Measurements from ENCODE around the gene SEC24B. TPM values are rescaled to one million over a fixed set of nuclear protein-coding genes. Genes with fewer than 3 reads are reported as not detected.
"Not testable (repeated sequence)": the region's sequence is repeated elsewhere in the genome, so short reads cannot be mapped to it uniquely, and the experiment has no call there.

SEC24B gene
- total RNA-seq, 3 donors from 2014 or later: 26.3 to 28.7 (median 26.5) TPM

- no peak overlapping the region for H3K4me3 Mint-ChIP-seq
- no peak for DNase-seq
These were observed 73.3 kb downstream of the SEC24B start for GRCh38 chr4:109506890-109507289.

GRCh38 chr4:109510687-109511086, 77.1 kb downstream of the SEC24B start:
- peaks cover 41% of the 10 kb centered on the region for H3K36me3 Mint-ChIP-seq (ENCODE audit: insufficient read depth)
- no peak overlapping the region for H3K4me3 Mint-ChIP-seq
- DNase-seq: no peak
- no peak for ATAC-seq
- no peaks in the 10 kb centered on the region for H3K9me3 Mint-ChIP-seq
- H3K4me1 Mint-ChIP-seq (ENCODE audit: low read depth): no peaks in the 10 kb centered on the region
- H3K27me3 Mint-ChIP-seq (ENCODE audit: low read depth): no peaks in the 10 kb centered on the region

More at GRCh38 chr4:109506890-109507289, 73.3 kb downstream of the SEC24B start:
- ATAC-seq: no peak
- H3K4me1 Mint-ChIP-seq (ENCODE audit: low read depth): no peaks in the 10 kb centered on the region
- no peaks in the 10 kb centered on the region for H3K27me3 Mint-ChIP-seq (ENCODE audit: low read depth)
- no peaks in the 10 kb centered on the region for H3K9me3 Mint-ChIP-seq
- peaks cover 44% of the 10 kb centered on the region for H3K36me3 Mint-ChIP-seq (ENCODE audit: insufficient read depth)

GRCh38 chr4:109511414-109511813, 77.8 kb downstream of the SEC24B start:
- Mint-ChIP-seq H3K9me3 (no peaks in the 10 kb centered on the region), H3K36me3 (ENCODE audit: insufficient read depth) (peaks cover 38% of the 10 kb centered on the region)
- no peak for DNase-seq

GRCh38 chr4:109513368-109513767, 79.8 kb downstream of the SEC24B start:
- H3K9me3 Mint-ChIP-seq; ATAC-seq; DNase-seq; H3K4me1 Mint-ChIP-seq (ENCODE audit: low read depth); H3K27me3 Mint-ChIP-seq (ENCODE audit: low read depth); H3K4me3 Mint-ChIP-seq: not testable (repeated sequence)
- H3K36me3 Mint-ChIP-seq (ENCODE audit: insufficient read depth): peaks cover 46% of the 10 kb centered on the region

More at GRCh38 chr4:109511414-109511813, 77.8 kb downstream of the SEC24B start:
- no peak overlapping the region for H3K4me3 Mint-ChIP-seq
- ATAC-seq: no peak
- no peaks in the 10 kb centered on the region for H3K27me3 Mint-ChIP-seq (ENCODE audit: low read depth)
- no peaks in the 10 kb centered on the region for H3K4me1 Mint-ChIP-seq (ENCODE audit: low read depth)

GRCh38 chr4:109532182-109532581, 98.6 kb downstream of the SEC24B start:
- H3K9me3 Mint-ChIP-seq: no peaks in the 10 kb centered on the region
- no peak overlapping the region for H3K4me3 Mint-ChIP-seq
- H3K27me3 Mint-ChIP-seq (ENCODE audit: low read depth): no peaks in the 10 kb centered on the region
- no peaks in the 10 kb centered on the region for H3K4me1 Mint-ChIP-seq (ENCODE audit: low read depth)
- peaks cover 41% of the 10 kb centered on the region for H3K36me3 Mint-ChIP-seq (ENCODE audit: insufficient read depth)
- DNase-seq: no peak
- ATAC-seq: no peak

GRCh38 chr4:109545401-109545800, 111.8 kb downstream of the SEC24B start:
- H3K4me3 Mint-ChIP-seq: no peak overlapping the region
- DNase-seq: no peak
- peaks cover 21% of the 10 kb centered on the region for H3K36me3 Mint-ChIP-seq (ENCODE audit: insufficient read depth)
- H3K4me1 Mint-ChIP-seq (ENCODE audit: low read depth): peaks cover 18% of the 10 kb centered on the region
- H3K27me3 Mint-ChIP-seq (ENCODE audit: low read depth): no peaks in the 10 kb centered on the region
- no peaks in the 10 kb centered on the region for H3K9me3 Mint-ChIP-seq
- no peak for ATAC-seq

GRCh38 chr4:109547394-109547793, 113.8 kb downstream of the SEC24B start:
- Mint-ChIP-seq H3K36me3 (ENCODE audit: insufficient read depth) (peaks cover 21% of the 10 kb centered on the region), H3K4me3 (no peak overlapping the region), H3K4me1 (ENCODE audit: low read depth) (peaks cover 18% of the 10 kb centered on the region), H3K9me3 (no peaks in the 10 kb centered on the region), H3K27me3 (ENCODE audit: low read depth) (no peaks in the 10 kb centered on the region)
- no peak for ATAC-seq
- DNase-seq: no peak

GRCh38 chr4:109548655-109549054, 115.0 kb downstream of the SEC24B start:
- ATAC-seq: peak; percentile 71 to 75
- H3K27me3 Mint-ChIP-seq (ENCODE audit: low read depth): no peaks in the 10 kb centered on the region
- DNase-seq: no peak
- H3K4me3 Mint-ChIP-seq: no peak overlapping the region
- peaks cover 15% of the 10 kb centered on the region for H3K36me3 Mint-ChIP-seq (ENCODE audit: insufficient read depth)
- H3K4me1 Mint-ChIP-seq (ENCODE audit: low read depth): peaks cover 18% of the 10 kb centered on the region
- H3K9me3 Mint-ChIP-seq: no peaks in the 10 kb centered on the region

- no peak for DNase-seq
- no peak for ATAC-seq
- no peak overlapping the region for H3K4me3 Mint-ChIP-seq
- no peaks in the 10 kb centered on the region for H3K9me3 Mint-ChIP-seq
- peaks cover 18% of the 10 kb centered on the region for H3K4me1 Mint-ChIP-seq (ENCODE audit: low read depth)
- no peaks in the 10 kb centered on the region for H3K27me3 Mint-ChIP-seq (ENCODE audit: low read depth)
- peaks cover 18% of the 10 kb centered on the region for H3K36me3 Mint-ChIP-seq (ENCODE audit: insufficient read depth)
These were observed 118.6 kb downstream of the SEC24B start for GRCh38 chr4:109552237-109552636.

- Mint-ChIP-seq H3K9me3 (no peaks in the 10 kb centered on the region), H3K4me3 (no peak overlapping the region), H3K27me3 (ENCODE audit: low read depth) (no peaks in the 10 kb centered on the region), H3K36me3 (ENCODE audit: insufficient read depth) (peaks cover 15% of the 10 kb centered on the region), H3K4me1 (ENCODE audit: low read depth) (peaks cover 14% of the 10 kb centered on the region)
- ATAC-seq: no peak
- no peak for DNase-seq
These were observed 119.5 kb downstream of the SEC24B start for GRCh38 chr4:109553130-109553529.

- H3K36me3 Mint-ChIP-seq (ENCODE audit: insufficient read depth): peaks cover 9% of the 10 kb centered on the region
- no peak for DNase-seq
- no peaks in the 10 kb centered on the region for H3K9me3 Mint-ChIP-seq
- no peak overlapping the region for H3K4me3 Mint-ChIP-seq
- no peak for ATAC-seq
- H3K4me1 Mint-ChIP-seq (ENCODE audit: low read depth): peaks cover 16% of the 10 kb centered on the region
- no peaks in the 10 kb centered on the region for H3K27me3 Mint-ChIP-seq (ENCODE audit: low read depth)
These were observed 121.4 kb downstream of the SEC24B start for GRCh38 chr4:109554971-109555370.

GRCh38 chr4:109557433-109557832, 123.8 kb downstream of the SEC24B start:
- no peaks in the 10 kb centered on the region for H3K27me3 Mint-ChIP-seq (ENCODE audit: low read depth)
- H3K4me3 Mint-ChIP-seq: no peak overlapping the region
- DNase-seq: no peak
- no peak for ATAC-seq
- peaks cover 32% of the 10 kb centered on the region for H3K4me1 Mint-ChIP-seq (ENCODE audit: low read depth)
- peaks cover 5% of the 10 kb centered on the region for H3K36me3 Mint-ChIP-seq (ENCODE audit: insufficient read depth)
- H3K9me3 Mint-ChIP-seq: no peaks in the 10 kb centered on the region

GRCh38 chr4:109558095-109558494, 124.5 kb downstream of the SEC24B start:
- not testable (repeated sequence) for ATAC-seq; H3K4me3 Mint-ChIP-seq; H3K27me3 Mint-ChIP-seq (ENCODE audit: low read depth); DNase-seq; H3K9me3 Mint-ChIP-seq; H3K36me3 Mint-ChIP-seq (ENCODE audit: insufficient read depth)
- peaks cover 38% of the 10 kb centered on the region for H3K4me1 Mint-ChIP-seq (ENCODE audit: low read depth)

GRCh38 chr4:109559625-109559982, 126.0 kb downstream of the SEC24B start:
- Mint-ChIP-seq H3K36me3 (ENCODE audit: insufficient read depth) (peaks cover 9% of the 10 kb centered on the region), H3K9me3 (no peaks in the 10 kb centered on the region), H3K4me3 (peak overlapping the region; percentile 85), H3K4me1 (ENCODE audit: low read depth) (peaks cover 52% of the 10 kb centered on the region), H3K27me3 (ENCODE audit: low read depth) (no peaks in the 10 kb centered on the region)
- ATAC-seq (peak; percentile 12 to 25), DNase-seq (peak; percentile 13)

GRCh38 chr4:109559983-109560686, 126.5 kb downstream of the SEC24B start, which contains the start of gene MCUB:
MCUB (plus strand) TSS chr4:109560246; CDS start chr4:109560338, 92 bp downstream.
- H3K4me1 Mint-ChIP-seq (ENCODE audit: low read depth): peaks cover 57% of the 10 kb centered on the region
- peaks cover 12% of the 10 kb centered on the region for H3K36me3 Mint-ChIP-seq (ENCODE audit: insufficient read depth)
- peak; percentile 90 to 92 for ATAC-seq
- H3K27me3 Mint-ChIP-seq (ENCODE audit: low read depth): no peaks in the 10 kb centered on the region
- no peaks in the 10 kb centered on the region for H3K9me3 Mint-ChIP-seq
- H3K4me3 Mint-ChIP-seq: peak within 1 kb of the TSS; percentile 85
- DNase-seq: peak; percentile 87

Measured in activated T-cell treated with anti-CD3 and anti-CD28 coated beads, Interleukin-2, amount 50 U/mL, for 4 hours (primary cell).